NCI-H82 treated with DMSO at 0.1 percent for 48 hours (cell line): ENCODE results near the gene C4B.
"Not testable (repeated sequence)": the region's sequence is repeated elsewhere in the genome, so short reads cannot be mapped to it uniquely, and the experiment has no call there.

ENCODE experiments used
- DNase-seq: peaks from one replicate; lab custom pipeline; 2025; ENCODE audit not compliant: unreplicated experiment; lab: John Stamatoyannopoulos, UW

Gene C4B

DNA sequence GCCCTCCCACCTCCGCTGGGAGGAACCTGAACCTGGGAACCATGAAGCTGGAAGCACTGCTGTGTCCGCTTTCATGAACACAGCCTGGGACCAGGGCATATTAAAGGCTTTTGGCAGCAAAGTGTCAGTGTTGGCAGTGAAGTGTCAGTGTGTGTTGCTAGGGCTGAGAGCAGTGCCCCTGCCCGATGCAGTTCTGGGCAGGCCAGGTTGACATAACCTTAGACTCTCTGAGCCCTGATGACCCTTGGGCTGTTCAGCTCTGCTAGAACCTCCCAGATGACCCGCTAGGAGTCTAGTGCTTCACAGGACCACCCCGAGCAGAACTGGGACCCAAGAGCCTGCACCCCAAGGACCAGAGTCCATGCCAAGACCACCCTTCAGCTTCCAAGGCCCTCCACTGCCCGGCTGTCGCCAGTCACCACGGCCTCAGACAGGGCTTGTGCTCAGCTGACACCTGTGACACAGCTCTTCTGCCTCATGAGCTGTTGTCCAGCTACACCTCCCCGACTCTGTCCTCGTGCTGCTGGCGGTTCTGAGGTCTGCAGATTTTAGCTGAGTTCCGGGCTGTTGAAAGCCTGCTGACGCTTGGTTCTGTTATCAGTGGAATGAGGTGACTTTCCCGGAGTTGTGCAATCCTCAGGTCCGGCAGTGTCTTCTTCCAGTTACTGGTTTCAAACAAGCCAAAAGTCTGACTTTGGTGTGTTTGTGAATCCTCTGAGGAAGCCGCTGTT lies 20.9 kb downstream of the C4B start:
- not testable (repeated sequence) for DNase-seq

DNA sequence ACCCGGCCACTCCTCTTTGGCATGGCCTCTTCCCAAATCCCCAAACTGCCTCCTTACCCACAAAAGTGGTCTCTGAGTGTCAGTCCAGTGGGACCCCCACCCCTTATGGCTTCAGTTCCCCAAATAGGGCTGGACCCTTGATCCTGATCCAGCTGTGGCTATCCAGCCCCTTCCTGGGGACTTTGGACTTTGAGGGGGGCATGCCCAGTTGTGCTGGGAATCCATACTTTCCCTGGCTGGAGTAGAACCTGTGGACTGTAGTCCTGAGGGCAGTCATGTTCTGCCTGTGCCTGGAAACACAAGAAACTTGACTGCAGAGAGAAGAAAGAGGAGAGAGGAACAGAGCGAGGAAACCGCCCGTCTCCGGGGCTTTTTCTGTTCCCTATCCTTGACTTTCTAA lies 22.5 kb downstream of the C4B start:
- DNase-seq = not testable (repeated sequence)

DNA sequence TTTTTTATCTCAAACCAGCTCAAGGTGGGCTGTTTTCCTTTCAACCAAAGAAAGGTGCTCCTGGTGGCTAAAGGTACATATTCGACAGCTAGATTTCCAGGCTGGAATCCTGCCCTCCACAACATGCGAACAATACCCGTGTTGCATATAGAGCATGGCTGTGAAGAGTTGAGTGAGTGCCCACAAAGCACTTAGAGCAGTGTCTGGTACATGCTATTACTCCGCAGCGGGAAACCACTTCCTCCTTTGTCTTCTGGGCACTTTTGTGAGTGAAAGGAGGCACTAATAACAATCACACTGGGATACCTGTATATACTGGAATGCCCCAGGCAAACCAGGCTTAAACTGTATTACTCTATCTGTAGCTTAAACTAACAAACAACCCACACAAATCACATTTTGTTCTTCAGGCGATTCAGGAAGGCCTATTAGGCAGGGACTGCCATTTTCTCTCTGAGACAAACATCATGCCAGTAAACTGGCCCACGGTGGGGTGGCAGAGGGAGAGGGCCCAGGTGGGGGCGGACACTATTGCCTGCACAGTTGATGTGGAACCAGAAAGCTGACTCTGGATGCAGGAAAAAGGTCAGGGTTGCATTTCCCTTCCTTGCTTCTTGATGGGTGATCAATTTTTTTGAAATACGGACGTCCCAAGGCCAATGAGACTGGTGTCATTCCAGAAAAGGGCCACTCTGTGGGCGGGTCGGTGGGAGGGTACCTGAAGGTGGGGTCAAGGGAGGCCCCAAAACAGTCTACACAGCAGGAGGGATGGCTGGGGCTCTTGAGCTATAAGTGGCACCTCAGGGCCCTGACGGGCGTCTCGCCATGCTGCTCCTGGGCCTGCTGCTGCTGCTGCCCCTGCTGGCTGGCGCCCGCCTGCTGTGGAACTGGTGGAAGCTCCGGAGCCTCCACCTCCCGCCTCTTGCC lies 23.3 kb downstream of the C4B start, which contains the start of gene CYP21A2:
Gene CYP21A2, plus strand, starts transcription at position 818 of the 927 bp plus-strand sequence. Its CDS starts 8 bp downstream, at position 826.
- DNase-seq = not testable (repeated sequence)

DNA sequence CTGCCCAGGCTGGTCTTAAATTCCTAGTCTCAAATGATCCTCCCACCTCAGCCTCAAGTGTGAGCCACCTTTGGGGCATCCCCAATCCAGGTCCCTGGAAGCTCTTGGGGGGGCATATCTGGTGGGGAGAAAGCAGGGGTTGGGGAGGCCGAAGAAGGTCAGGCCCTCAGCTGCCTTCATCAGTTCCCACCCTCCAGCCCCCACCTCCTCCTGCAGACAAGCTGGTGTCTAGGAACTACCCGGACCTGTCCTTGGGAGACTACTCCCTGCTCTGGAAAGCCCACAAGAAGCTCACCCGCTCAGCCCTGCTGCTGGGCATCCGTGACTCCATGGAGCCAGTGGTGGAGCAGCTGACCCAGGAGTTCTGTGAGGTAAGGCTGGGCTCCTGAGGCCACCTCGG lies 24.3 kb downstream of the C4B start:
- DNase-seq = not testable (repeated sequence)

DNA sequence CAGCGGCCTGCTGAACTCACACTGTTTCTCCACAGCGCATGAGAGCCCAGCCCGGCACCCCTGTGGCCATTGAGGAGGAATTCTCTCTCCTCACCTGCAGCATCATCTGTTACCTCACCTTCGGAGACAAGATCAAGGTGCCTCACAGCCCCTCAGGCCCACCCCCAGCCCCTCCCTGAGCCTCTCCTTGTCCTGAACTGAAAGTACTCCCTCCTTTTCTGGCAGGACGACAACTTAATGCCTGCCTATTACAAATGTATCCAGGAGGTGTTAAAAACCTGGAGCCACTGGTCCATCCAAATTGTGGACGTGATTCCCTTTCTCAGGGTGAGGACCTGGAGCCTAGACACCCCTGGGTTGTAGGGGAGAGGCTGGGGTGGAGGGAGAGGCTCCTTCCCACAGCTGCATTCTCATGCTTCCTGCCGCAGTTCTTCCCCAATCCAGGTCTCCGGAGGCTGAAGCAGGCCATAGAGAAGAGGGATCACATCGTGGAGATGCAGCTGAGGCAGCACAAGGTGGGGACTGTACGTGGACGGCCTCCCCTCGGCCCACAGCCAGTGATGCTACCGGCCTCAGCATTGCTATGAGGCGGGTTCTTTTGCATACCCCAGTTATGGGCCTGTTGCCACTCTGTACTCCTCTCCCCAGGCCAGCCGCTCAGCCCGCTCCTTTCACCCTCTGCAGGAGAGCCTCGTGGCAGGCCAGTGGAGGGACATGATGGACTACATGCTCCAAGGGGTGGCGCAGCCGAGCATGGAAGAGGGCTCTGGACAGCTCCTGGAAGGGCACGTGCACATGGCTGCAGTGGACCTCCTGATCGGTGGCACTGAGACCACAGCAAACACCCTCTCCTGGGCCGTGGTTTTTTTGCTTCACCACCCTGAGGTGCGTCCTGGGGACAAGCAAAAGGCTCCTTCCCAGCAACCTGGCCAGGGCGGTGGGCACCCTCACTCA lies 25.0 kb downstream of the C4B start:
- not testable (repeated sequence) for DNase-seq

- DNase-seq = not testable (repeated sequence)
Measured at GRCh38 chr6:32040299-32041049, 25.9 kb downstream of the C4B start.

GRCh38 chr6:32041050-32041321 lies 26.4 kb downstream of the C4B start:
- DNase-seq = not testable (repeated sequence)

GRCh38 chr6:32041385-32041784 lies 26.8 kb downstream of the C4B start:
- not testable (repeated sequence) for DNase-seq

DNA sequence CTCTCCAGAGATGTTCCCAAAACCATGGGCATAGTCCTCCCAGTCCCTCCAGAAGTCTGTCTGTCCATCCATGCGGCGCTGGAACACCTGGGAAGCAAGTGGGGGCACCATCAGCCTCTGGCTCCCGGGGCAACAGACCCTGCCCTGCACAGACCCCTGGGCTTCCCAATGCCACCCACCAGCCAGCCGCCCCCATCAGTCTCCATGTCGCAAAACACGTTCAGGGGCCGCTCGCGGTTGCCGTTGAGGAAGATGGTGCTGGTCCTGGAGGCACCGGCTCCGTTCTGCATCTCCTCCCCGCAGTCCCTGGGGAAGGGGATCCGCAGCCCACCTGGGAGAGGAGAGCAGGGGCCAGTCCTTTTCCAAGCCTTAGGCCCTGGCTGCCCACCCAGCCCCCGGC lies 27.7 kb downstream of the C4B start:
- not testable (repeated sequence) for DNase-seq

DNA sequence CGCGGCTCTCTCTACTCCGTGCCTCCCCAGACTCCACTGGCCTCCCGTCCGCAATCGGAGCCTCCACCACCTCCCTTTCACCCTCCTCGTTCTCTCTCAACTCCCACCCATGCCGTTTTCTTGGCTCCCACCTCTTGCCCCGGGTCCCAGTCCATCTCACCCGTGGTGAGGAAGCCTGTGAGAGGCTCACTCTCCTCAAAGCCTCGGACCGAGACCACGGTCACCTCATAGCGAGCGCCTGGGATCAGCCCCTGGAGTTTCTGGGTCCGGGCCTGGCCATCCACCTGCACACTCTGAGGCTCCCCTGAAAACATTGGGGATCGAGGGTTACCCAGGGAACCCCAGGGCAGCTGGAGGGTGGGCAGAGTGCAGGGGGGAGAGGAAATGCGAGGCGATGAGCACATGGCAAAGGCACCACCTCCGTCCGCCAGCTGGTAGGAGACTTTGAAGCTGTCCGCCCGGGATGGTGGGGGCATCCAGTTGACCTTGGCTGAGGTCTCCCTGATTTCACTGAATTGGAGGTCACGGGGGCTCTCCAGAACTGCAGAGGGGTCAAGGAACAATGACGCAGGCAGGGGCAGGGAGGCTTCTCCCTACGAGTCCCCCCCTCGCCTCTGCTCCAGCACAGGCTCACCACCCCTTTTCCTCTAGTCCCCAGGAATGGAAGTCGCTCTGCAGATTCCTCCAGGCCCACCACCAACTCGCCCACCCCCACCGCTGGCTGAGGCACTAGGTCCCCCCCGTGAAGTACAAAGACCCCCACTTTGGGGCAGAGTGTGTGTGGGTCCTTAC lies 29.2 kb downstream of the C4B start:
- not testable (repeated sequence) for DNase-seq

- not testable (repeated sequence) for DNase-seq
Measured at GRCh38 chr6:32044916-32045315, 30.3 kb downstream of the C4B start.

- no peak for DNase-seq
Measured at GRCh38 chr6:32045811-32046449, 31.3 kb downstream of the C4B start.

GRCh38 chr6:32046450-32047083 lies 32.0 kb downstream of the C4B start:
- DNase-seq = no peak

GRCh38 chr6:32047084-32047478 lies 32.5 kb downstream of the C4B start:
- no peak for DNase-seq

DNA sequence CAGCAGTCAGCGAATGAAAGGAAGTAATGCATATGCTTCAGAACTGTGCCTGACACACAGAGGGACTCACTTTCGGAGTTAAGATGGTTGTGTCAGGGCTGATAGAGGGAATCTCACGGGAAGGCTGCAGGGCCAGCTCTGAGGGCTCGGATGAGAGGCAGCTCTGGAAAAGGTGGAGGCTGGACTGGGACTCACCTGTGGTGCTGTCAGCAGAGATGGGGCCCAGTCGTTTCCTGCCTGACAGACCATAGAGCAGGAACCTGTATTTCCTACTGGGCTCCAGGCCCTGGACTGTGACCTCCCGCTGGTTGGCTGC lies 32.9 kb downstream of the C4B start:
- DNase-seq = no peak

GRCh38 chr6:32047855-32048766 lies 33.5 kb downstream of the C4B start:
- DNase-seq = no peak

- not testable (repeated sequence) for DNase-seq
Measured at GRCh38 chr6:32049149-32049548, 34.6 kb downstream of the C4B start.

DNA sequence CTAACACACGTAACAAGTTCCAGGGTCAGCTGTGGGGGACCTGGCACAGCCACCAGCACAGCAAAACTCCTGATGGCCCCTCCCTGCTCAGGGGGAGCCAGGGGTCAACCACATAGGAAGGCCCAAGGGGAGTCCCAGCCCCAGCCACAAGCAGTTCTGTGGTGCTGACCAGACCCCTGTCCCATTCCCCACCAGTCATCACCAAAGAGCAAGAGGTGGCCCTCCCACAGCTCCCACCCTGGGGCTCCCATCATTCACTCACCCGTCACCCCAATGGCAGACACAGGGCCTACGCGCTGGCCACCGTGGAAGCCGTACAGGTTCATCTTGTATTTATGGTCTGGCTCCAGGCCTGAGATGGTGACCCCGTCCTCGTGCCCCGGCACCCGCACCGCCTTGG lies 35.1 kb downstream of the C4B start:
- not testable (repeated sequence) for DNase-seq
